Measurements from ENCODE around the gene SIVA1. TPM values are rescaled to one million over a fixed set of nuclear protein-coding genes. Genes with fewer than 3 reads are reported as not detected.

SIVA1 gene
- total RNA-seq, 1 donor, result 62.2 TPM

- Histone ChIP-seq H3K4me3 (ENCODE audit: insufficient read depth, low read length) (no peak overlapping the region), H2AFZ (ENCODE audit: low read length) (no peak overlapping the region), H3K4me2 (ENCODE audit: insufficient read depth, low read length) (no peak overlapping the region), H4K20me1 (ENCODE audit: insufficient read depth, low read length) (peaks cover 9% of the 10 kb centered on the region), H3K36me3 (ENCODE audit: insufficient read depth, low read length) (peaks cover 12% of the 10 kb centered on the region), H3K27me3 (ENCODE audit: insufficient read depth, low read length) (no peaks in the 10 kb centered on the region), H3K4me1 (ENCODE audit: insufficient read depth, low read length) (no peaks in the 10 kb centered on the region), H3K79me2 (ENCODE audit: insufficient read depth, low read length) (no peaks in the 10 kb centered on the region), H3K9me3 (ENCODE audit: low read depth, low read length) (no peaks in the 10 kb centered on the region), H3K27ac (ENCODE audit: low read depth, low read length) (no peak overlapping the region)
- peak; percentile 8 for DNase-seq (ENCODE audit: insufficient read length, low spot score, missing footprints)
- no peak for TF ChIP-seq CTCF (IDR thresholded peaks at IDR 0.05; ENCODE audit: extremely low read depth, low read depth, low read length)
These were observed 13.4 kb downstream of the SIVA1 start for GRCh38 chr14:104766256-104766862.

GRCh38 chr14:104766863-104767633 lies 14.1 kb downstream of the SIVA1 start:
- Histone ChIP-seq H3K27me3 (ENCODE audit: insufficient read depth, low read length) (no peaks in the 10 kb centered on the region), H3K9me3 (ENCODE audit: low read depth, low read length) (no peaks in the 10 kb centered on the region), H3K36me3 (ENCODE audit: insufficient read depth, low read length) (peaks cover 16% of the 10 kb centered on the region), H3K79me2 (ENCODE audit: insufficient read depth, low read length) (no peaks in the 10 kb centered on the region), H4K20me1 (ENCODE audit: insufficient read depth, low read length) (peaks cover 7% of the 10 kb centered on the region), H3K4me2 (ENCODE audit: insufficient read depth, low read length) (no peak overlapping the region), H3K4me3 (ENCODE audit: insufficient read depth, low read length) (no peak overlapping the region), H2AFZ (ENCODE audit: low read length) (no peak overlapping the region), H3K27ac (ENCODE audit: low read depth, low read length) (no peak overlapping the region), H3K4me1 (ENCODE audit: insufficient read depth, low read length) (no peaks in the 10 kb centered on the region)
- no peak for DNase-seq (ENCODE audit: insufficient read length, low spot score, missing footprints)
- TF ChIP-seq CTCF (IDR thresholded peaks at IDR 0.05; ENCODE audit: extremely low read depth, low read depth, low read length), result no peak

GRCh38 chr14:104767634-104767918 lies 14.6 kb downstream of the SIVA1 start:
- H3K4me1 ChIP-seq (ENCODE audit: insufficient read depth, low read length), result no peaks in the 10 kb centered on the region
- no peak overlapping the region for H3K4me2 ChIP-seq (ENCODE audit: insufficient read depth, low read length)
- no peak overlapping the region for H3K4me3 ChIP-seq (ENCODE audit: insufficient read depth, low read length)
- no peaks in the 10 kb centered on the region for H3K79me2 ChIP-seq (ENCODE audit: insufficient read depth, low read length)
- no peak for TF ChIP-seq CTCF (IDR thresholded peaks at IDR 0.05; ENCODE audit: extremely low read depth, low read depth, low read length)
- H3K36me3 ChIP-seq (ENCODE audit: insufficient read depth, low read length), result peaks cover 21% of the 10 kb centered on the region
- H4K20me1 ChIP-seq (ENCODE audit: insufficient read depth, low read length), result peaks cover 7% of the 10 kb centered on the region
- no peaks in the 10 kb centered on the region for H3K27me3 ChIP-seq (ENCODE audit: insufficient read depth, low read length)
- no peak overlapping the region for H2AFZ ChIP-seq (ENCODE audit: low read length)
- peak; percentile 41 for DNase-seq (ENCODE audit: insufficient read length, low spot score, missing footprints)
- no peak overlapping the region for H3K27ac ChIP-seq (ENCODE audit: low read depth, low read length)
- H3K9me3 ChIP-seq (ENCODE audit: low read depth, low read length), result no peaks in the 10 kb centered on the region

GRCh38 chr14:104768437-104769323 lies 15.7 kb downstream of the SIVA1 start:
- H4K20me1 ChIP-seq (ENCODE audit: insufficient read depth, low read length), result peaks cover 7% of the 10 kb centered on the region
- peak; percentile 99 for DNase-seq (ENCODE audit: insufficient read length, low spot score, missing footprints)
- no peak overlapping the region for H3K4me2 ChIP-seq (ENCODE audit: insufficient read depth, low read length)
- no peak overlapping the region for H3K27ac ChIP-seq (ENCODE audit: low read depth, low read length)
- H3K79me2 ChIP-seq (ENCODE audit: insufficient read depth, low read length), result no peaks in the 10 kb centered on the region
- TF ChIP-seq CTCF (IDR thresholded peaks at IDR 0.05; ENCODE audit: extremely low read depth, low read depth, low read length), result peak; percentile 72
- H2AFZ ChIP-seq (ENCODE audit: low read length), result no peak overlapping the region
- no peaks in the 10 kb centered on the region for H3K27me3 ChIP-seq (ENCODE audit: insufficient read depth, low read length)
- H3K9me3 ChIP-seq (ENCODE audit: low read depth, low read length), result no peaks in the 10 kb centered on the region
- H3K4me1 ChIP-seq (ENCODE audit: insufficient read depth, low read length), result no peaks in the 10 kb centered on the region
- H3K36me3 ChIP-seq (ENCODE audit: insufficient read depth, low read length), result peaks cover 29% of the 10 kb centered on the region
- H3K4me3 ChIP-seq (ENCODE audit: insufficient read depth, low read length), result no peak overlapping the region

Measured in osteoblast (primary cell).